Osteoblast (primary cell): Measurements from ENCODE around the gene BACE1-AS. TPM values are rescaled to one million over a fixed set of nuclear protein-coding genes. Genes with fewer than 3 reads are reported as not detected.
A peak's percentile ranks its signal among the peaks of the same experiment; 100 is the strongest.

ENCODE experiments used
- DNase-seq: peaks from one replicate; pipeline ENCODE4 v3.0.0; 2011; ENCODE audit warnings: low spot score, mixed read lengths; ENCODE audit not compliant: insufficient read length; ENCODE audit errors: missing footprints
- H2AFZ ChIP-seq: 2 replicates; pipeline ENCODE4 v1.6.0; 2011; ENCODE audit warnings: mild to moderate bottlenecking, low read length
- H3K27ac ChIP-seq: 2 replicates; pipeline ENCODE4 v1.5.1; 2011; ENCODE audit warnings: mild to moderate bottlenecking, low read depth, low read length, moderate library complexity
- H3K27me3 ChIP-seq: 2 replicates; pipeline ENCODE4 v1.6.0; 2012; ENCODE audit warnings: mild to moderate bottlenecking, control low read depth, inconsistent platforms, low read length, moderate library complexity; ENCODE audit not compliant: insufficient read depth
- H3K36me3 ChIP-seq: 2 replicates; pipeline ENCODE4 v1.5.1; 2011; ENCODE audit warnings: mild to moderate bottlenecking, low read length, control low read depth, moderate library complexity; ENCODE audit not compliant: insufficient read depth
- H3K4me1 ChIP-seq: 2 replicates; pipeline ENCODE4 v1.5.1; 2011; ENCODE audit warnings: mild to moderate bottlenecking, low read length, control low read depth, moderate library complexity; ENCODE audit not compliant: insufficient read depth
- H3K4me2 ChIP-seq: 2 replicates; pipeline ENCODE4 v1.6.0; 2011; ENCODE audit warnings: mild to moderate bottlenecking, low read length; ENCODE audit not compliant: insufficient read depth
- H3K4me3 ChIP-seq: fragments of 200-600 bp; sonication (generic); 3 replicates; pipeline ENCODE4 v1.5.1; 2012; ENCODE audit warnings: mild to moderate bottlenecking, low read length, inconsistent platforms; ENCODE audit not compliant: insufficient read depth
- H3K79me2 ChIP-seq: 2 replicates; pipeline ENCODE4 v1.6.0; 2012; ENCODE audit warnings: mild to moderate bottlenecking, low read length, control low read depth, inconsistent platforms; ENCODE audit not compliant: insufficient read depth
- H3K9me3 ChIP-seq: 2 replicates; pipeline ENCODE4 v1.5.1; 2011; ENCODE audit warnings: low read depth, low read length, control low read depth
- H4K20me1 ChIP-seq: 2 replicates; pipeline ENCODE4 v1.6.0; 2012; ENCODE audit warnings: mild to moderate bottlenecking, low read length, control low read depth; ENCODE audit not compliant: insufficient read depth
- CTCF ChIP-seq: IDR thresholded peaks from 2 replicates; pipeline ENCODE4 v1.5.1; 2011; ENCODE audit warnings: mild to moderate bottlenecking, low read depth, low read length, moderate library complexity; ENCODE audit errors: extremely low read depth
- total RNA-seq: library from RNA; depleted of rRNA; stranded (reverse); fragments of >200 nt; gene quantifications from 2 replicates; pipeline ENCODE4 v1.2.3, GENCODE V29; 2012

Gene BACE1-AS
- total RNA-seq, 1 donor = 4.0 TPM

- H3K27me3 ChIP-seq = no peaks in the 10 kb centered on the region
- H4K20me1 ChIP-seq = peaks cover 5% of the 10 kb centered on the region
- H3K4me1 ChIP-seq = peaks cover 10% of the 10 kb centered on the region
- H3K9me3 ChIP-seq = no peaks in the 10 kb centered on the region
- no peak overlapping the region for H3K27ac ChIP-seq
- no peaks in the 10 kb centered on the region for H3K79me2 ChIP-seq
- no peak overlapping the region for H3K4me3 ChIP-seq
- H3K4me2 ChIP-seq = no peak overlapping the region
- H2AFZ ChIP-seq = no peak overlapping the region
- no peak for TF ChIP-seq CTCF
- H3K36me3 ChIP-seq = no peaks in the 10 kb centered on the region
- no peak for DNase-seq
These were observed 14.0 kb downstream of the BACE1-AS start for GRCh38 chr11:117305145-117305544.

- Histone ChIP-seq H3K9me3 (no peaks in the 10 kb centered on the region), H3K4me2 (no peak overlapping the region), H3K4me1 (peaks cover 5% of the 10 kb centered on the region), H3K27me3 (no peaks in the 10 kb centered on the region), H4K20me1 (peaks cover 10% of the 10 kb centered on the region), H3K4me3 (no peak overlapping the region), H3K27ac (no peak overlapping the region), H3K36me3 (no peaks in the 10 kb centered on the region), H2AFZ (no peak overlapping the region), H3K79me2 (peaks cover 12% of the 10 kb centered on the region)
- no peak for TF ChIP-seq CTCF
- no peak for DNase-seq
These were observed 18.2 kb downstream of the BACE1-AS start for GRCh38 chr11:117309310-117309709.

GRCh38 chr11:117313091-117313490 lies 21.9 kb downstream of the BACE1-AS start:
- no peak for DNase-seq
- Histone ChIP-seq H3K9me3 (no peaks in the 10 kb centered on the region), H3K4me3 (no peak overlapping the region), H3K4me1 (peaks cover 20% of the 10 kb centered on the region), H3K4me2 (no peak overlapping the region), H3K27me3 (no peaks in the 10 kb centered on the region), H3K79me2 (peaks cover 26% of the 10 kb centered on the region), H4K20me1 (peaks cover 19% of the 10 kb centered on the region), H2AFZ (no peak overlapping the region), H3K27ac (no peak overlapping the region), H3K36me3 (no peaks in the 10 kb centered on the region)
- no peak for TF ChIP-seq CTCF

GRCh38 chr11:117313828-117314768 lies 23.0 kb downstream of the BACE1-AS start:
- H3K4me2 ChIP-seq = peak overlapping the region; percentile 98
- H3K4me3 ChIP-seq = peak overlapping the region; percentile 74
- H3K4me1 ChIP-seq = peaks cover 20% of the 10 kb centered on the region
- TF ChIP-seq CTCF = no peak
- H3K27me3 ChIP-seq = no peaks in the 10 kb centered on the region
- DNase-seq = peak; percentile 73
- no peak overlapping the region for H2AFZ ChIP-seq
- H3K27ac ChIP-seq = no peak overlapping the region
- no peaks in the 10 kb centered on the region for H3K9me3 ChIP-seq
- peaks cover 19% of the 10 kb centered on the region for H4K20me1 ChIP-seq
- H3K79me2 ChIP-seq = peaks cover 26% of the 10 kb centered on the region
- H3K36me3 ChIP-seq = no peaks in the 10 kb centered on the region
